Progenitor cell of endocrine pancreas (in vitro differentiated cells): ENCODE data around the gene RHOD. TPM values are rescaled to one million over a fixed set of nuclear protein-coding genes. Genes with fewer than 3 reads are reported as not detected.

Experiments
- DNase-seq: peaks from one replicate; pipeline ENCODE4 v3.0.0; 2021; ENCODE audit warnings: low spot score; ENCODE audit not compliant: unreplicated experiment
- H3K27ac Mint-ChIP-seq: 2 replicates; pipeline ENCODE4 v1.8.0; 2021; ENCODE audit warnings: mild to moderate bottlenecking, moderate library complexity, mixed read lengths
- H3K27me3 Mint-ChIP-seq: 2 replicates; pipeline ENCODE4 v1.8.0; 2021; ENCODE audit warnings: mixed read lengths
- H3K36me3 Mint-ChIP-seq: 2 replicates; pipeline ENCODE4 v1.8.0; 2022; ENCODE audit warnings: mixed read lengths; ENCODE audit not compliant: insufficient read depth
- H3K4me1 Mint-ChIP-seq: 2 replicates; pipeline ENCODE4 v1.8.0; 2021; ENCODE audit warnings: low read depth, mixed read lengths
- H3K4me3 Mint-ChIP-seq: 2 replicates; pipeline ENCODE4 v1.8.0; 2021; ENCODE audit warnings: low read depth, mild to moderate bottlenecking, moderate library complexity, mixed read lengths
- H3K9me3 Mint-ChIP-seq: 2 replicates; pipeline ENCODE4 v1.8.0; 2021; ENCODE audit warnings: low read depth, mixed read lengths
- total RNA-seq: library from RNA; stranded (reverse); gene quantifications from 2 replicates; pipeline ENCODE4 v1.2.1, GENCODE V29; 2021
- TF ChIP-seq, protein P1 (sequence below): fragments of 200-600 bp; sonication (generic); IDR thresholded peaks from one replicate; pipeline ENCODE4 v1.5.0; 2021; ENCODE audit warnings: antibody characterized with exemption, mild to moderate bottlenecking; ENCODE audit not compliant: unreplicated experiment

The RHOD gene
- total RNA-seq, 1 donor from 2014 or later, result 16.4 TPM

DNA sequence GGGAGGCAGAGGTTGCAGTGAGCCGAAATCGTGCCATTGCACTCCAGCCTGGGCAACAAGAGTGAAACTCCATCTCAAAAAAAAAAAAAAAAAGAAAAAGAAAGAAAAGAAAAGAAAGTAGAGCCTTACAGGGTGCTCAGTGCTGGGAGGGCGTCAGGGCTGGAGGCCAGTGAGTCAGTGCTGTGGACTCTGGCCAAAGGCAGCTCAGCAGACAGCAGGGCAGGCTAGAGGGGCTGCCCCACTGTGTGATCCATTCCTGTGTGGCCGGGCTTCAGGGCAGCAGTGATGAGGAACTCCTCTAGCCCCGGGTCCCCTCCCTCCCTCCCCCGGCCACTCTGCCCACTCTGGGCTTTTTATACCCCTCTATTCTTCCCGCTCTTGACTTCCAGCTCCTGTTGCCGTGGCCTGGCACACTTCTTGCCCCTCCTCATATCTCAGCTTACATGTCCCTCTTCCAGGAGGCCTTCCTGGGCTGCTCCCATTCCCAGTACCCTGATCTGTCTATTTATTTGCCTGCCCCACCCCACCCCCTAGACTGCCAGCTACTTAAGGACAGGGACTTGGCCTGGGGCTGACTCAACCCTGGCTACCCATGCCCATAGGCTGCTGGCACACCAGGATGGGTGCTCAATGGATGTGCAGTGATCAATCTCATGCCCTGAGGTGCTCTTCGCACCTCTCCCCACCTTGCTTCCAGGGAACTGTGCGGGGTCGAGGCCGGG, 23.7 kb upstream of the RHOD start:
- no peak overlapping the region for H3K4me3 Mint-ChIP-seq
- H3K27me3 Mint-ChIP-seq, result peaks cover 12% of the 10 kb centered on the region
- H3K9me3 Mint-ChIP-seq, result no peaks in the 10 kb centered on the region
- DNase-seq, result no peak
- peaks cover 5% of the 10 kb centered on the region for H3K4me1 Mint-ChIP-seq
- TF ChIP-seq, protein P1, sequence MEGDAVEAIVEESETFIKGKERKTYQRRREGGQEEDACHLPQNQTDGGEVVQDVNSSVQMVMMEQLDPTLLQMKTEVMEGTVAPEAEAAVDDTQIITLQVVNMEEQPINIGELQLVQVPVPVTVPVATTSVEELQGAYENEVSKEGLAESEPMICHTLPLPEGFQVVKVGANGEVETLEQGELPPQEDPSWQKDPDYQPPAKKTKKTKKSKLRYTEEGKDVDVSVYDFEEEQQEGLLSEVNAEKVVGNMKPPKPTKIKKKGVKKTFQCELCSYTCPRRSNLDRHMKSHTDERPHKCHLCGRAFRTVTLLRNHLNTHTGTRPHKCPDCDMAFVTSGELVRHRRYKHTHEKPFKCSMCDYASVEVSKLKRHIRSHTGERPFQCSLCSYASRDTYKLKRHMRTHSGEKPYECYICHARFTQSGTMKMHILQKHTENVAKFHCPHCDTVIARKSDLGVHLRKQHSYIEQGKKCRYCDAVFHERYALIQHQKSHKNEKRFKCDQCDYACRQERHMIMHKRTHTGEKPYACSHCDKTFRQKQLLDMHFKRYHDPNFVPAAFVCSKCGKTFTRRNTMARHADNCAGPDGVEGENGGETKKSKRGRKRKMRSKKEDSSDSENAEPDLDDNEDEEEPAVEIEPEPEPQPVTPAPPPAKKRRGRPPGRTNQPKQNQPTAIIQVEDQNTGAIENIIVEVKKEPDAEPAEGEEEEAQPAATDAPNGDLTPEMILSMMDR, result no peak
- H3K36me3 Mint-ChIP-seq, result no peaks in the 10 kb centered on the region
- H3K27ac Mint-ChIP-seq, result no peak overlapping the region

DNA sequence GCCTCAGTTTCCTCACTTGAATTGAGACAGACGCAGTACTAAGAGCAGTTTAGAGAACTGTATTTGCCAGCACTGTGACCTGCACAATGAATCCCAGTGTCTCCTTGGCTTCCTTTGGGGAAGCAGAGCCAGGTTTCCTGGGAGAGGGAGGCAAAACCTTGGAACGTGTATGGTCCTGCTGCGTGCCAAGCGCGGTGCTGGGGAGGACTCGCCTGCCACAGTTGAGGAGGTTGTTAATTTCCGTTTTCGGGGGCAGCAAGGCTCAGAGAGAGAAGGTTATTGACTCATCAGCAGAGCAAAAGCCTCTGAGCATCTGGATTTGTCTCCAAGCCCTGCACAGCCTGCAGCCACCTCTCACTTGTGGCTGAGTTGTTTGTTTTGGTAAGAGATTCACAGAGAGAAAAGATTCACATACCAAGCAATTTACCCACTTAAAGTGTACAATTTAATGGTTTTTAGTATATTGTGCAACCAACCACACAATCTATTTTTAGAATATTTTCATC, 22.9 kb upstream of the RHOD start:
- H3K4me1 Mint-ChIP-seq, result peaks cover 5% of the 10 kb centered on the region
- H3K9me3 Mint-ChIP-seq, result no peaks in the 10 kb centered on the region
- no peak overlapping the region for H3K27ac Mint-ChIP-seq
- no peak overlapping the region for H3K4me3 Mint-ChIP-seq
- no peaks in the 10 kb centered on the region for H3K36me3 Mint-ChIP-seq
- H3K27me3 Mint-ChIP-seq, result peaks cover 12% of the 10 kb centered on the region
- TF ChIP-seq, protein P1, result no peak
- DNase-seq, result no peak

DNA sequence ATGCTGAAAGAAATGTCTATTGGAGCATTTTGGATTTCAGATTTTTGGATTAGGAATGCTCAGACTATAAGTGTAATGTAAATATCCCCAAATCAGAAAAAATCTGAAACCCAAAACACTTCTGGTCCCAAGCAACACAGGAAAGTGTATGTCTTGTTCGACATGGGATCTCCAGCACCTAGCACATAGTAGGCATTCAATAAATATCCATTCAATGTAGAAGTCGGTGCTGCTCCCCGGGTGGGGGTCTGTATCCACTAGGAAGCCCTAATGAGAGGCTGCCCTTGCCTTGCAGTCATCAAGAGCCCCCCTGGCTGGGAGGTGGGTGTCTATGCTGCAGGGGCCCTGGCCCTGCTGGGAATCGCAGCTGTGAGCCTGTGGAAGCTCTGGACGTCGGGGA, 22.3 kb upstream of the RHOD start:
- no peaks in the 10 kb centered on the region for H3K9me3 Mint-ChIP-seq
- TF ChIP-seq, protein P1, result no peak
- peaks cover 10% of the 10 kb centered on the region for H3K27me3 Mint-ChIP-seq
- DNase-seq, result no peak
- H3K36me3 Mint-ChIP-seq, result no peaks in the 10 kb centered on the region
- H3K4me3 Mint-ChIP-seq, result no peak overlapping the region
- no peak overlapping the region for H3K27ac Mint-ChIP-seq
- peaks cover 5% of the 10 kb centered on the region for H3K4me1 Mint-ChIP-seq

DNA sequence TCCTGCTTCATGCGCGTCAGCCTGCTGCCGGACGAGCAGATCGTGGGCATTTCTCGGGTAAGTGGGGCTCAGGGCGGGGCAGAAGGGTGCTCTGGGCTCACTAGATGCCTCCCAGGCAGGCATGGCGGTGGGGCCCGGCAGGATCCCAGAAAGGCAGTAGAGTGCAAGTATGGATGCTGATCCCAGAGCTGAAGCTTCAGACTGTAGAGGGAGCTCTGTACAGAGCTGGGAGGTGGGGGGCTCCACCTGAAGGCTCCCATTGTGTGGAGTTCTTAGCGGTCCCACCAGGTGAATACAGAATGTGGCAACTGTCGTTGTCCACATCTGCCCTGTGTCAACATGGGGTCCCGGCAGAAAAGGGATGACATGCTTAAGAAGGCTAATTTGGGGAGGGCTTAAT, 16.5 kb upstream of the RHOD start:
- H3K27me3 Mint-ChIP-seq, result no peaks in the 10 kb centered on the region
- TF ChIP-seq, protein P1, result no peak
- H3K4me1 Mint-ChIP-seq, result peaks cover 3% of the 10 kb centered on the region
- H3K27ac Mint-ChIP-seq, result no peak overlapping the region
- no peaks in the 10 kb centered on the region for H3K9me3 Mint-ChIP-seq
- no peak for DNase-seq
- H3K4me3 Mint-ChIP-seq, result no peak overlapping the region
- no peaks in the 10 kb centered on the region for H3K36me3 Mint-ChIP-seq

DNA sequence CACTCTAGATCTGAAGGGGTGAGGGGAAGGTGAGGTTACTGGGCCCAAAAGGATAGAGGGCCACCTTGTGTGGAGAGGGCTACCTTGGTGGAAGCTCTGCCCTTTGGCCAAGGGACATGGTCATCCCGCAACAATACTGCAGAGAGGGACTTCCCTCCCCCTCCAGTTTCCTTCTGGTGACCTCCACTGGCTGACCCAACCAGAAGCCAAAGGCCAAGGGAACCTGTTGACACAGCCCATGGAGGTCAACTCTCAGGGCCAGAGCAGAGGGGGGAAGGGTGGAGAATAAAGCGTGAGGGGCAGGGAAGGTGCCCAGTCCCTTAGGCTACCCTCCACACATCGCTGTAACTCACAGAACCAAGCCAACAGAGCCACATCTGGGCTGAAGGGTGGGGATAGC, 15.0 kb upstream of the RHOD start:
- H3K27ac Mint-ChIP-seq, result no peak overlapping the region
- no peaks in the 10 kb centered on the region for H3K9me3 Mint-ChIP-seq
- no peak overlapping the region for H3K4me3 Mint-ChIP-seq
- H3K4me1 Mint-ChIP-seq, result peaks cover 3% of the 10 kb centered on the region
- H3K27me3 Mint-ChIP-seq, result peaks cover 3% of the 10 kb centered on the region
- no peaks in the 10 kb centered on the region for H3K36me3 Mint-ChIP-seq
- TF ChIP-seq, protein P1, result no peak
- no peak for DNase-seq
